WTC11 (cell line): Measurements from ENCODE around the gene CD180.

Source experiments
- ETV6 ChIP-seq: sonication (generic); formaldehyde crosslinking; IDR thresholded peaks from 2 replicates; pipeline ENCODE4 v1.8.1; 2022; ENCODE audit warnings: mild to moderate bottlenecking, missing genetic modification reagents
- NFYB ChIP-seq: sonication (generic); formaldehyde crosslinking; conservative IDR thresholded peaks from 2 replicates; pipeline ENCODE4 v1.8.0; 2022; ENCODE audit warnings: low read depth, missing genetic modification reagents
- NR1H2 ChIP-seq: sonication (generic); formaldehyde crosslinking; IDR thresholded peaks from 2 replicates; pipeline ENCODE4 v1.9.0; 2021; ENCODE audit warnings: mild to moderate bottlenecking, moderate library complexity, missing genetic modification reagents
- SP1 ChIP-seq: sonication (generic); formaldehyde crosslinking; conservative IDR thresholded peaks from 2 replicates; pipeline ENCODE4 v1.8.1; 2022; ENCODE audit warnings: missing genetic modification reagents
- ZNF121 ChIP-seq: sonication (generic); formaldehyde crosslinking; IDR thresholded peaks from 2 replicates; pipeline ENCODE4 v1.8.0; 2023; ENCODE audit warnings: missing genetic modification reagents
- ZNF232 ChIP-seq: sonication (generic); formaldehyde crosslinking; IDR thresholded peaks from 2 replicates; pipeline ENCODE4 v1.8.0; 2022; ENCODE audit warnings: mild to moderate bottlenecking, missing genetic modification reagents
- ZNF263 ChIP-seq: sonication (generic); formaldehyde crosslinking; IDR thresholded peaks from 2 replicates; pipeline ENCODE4 v1.8.1; 2022; ENCODE audit warnings: low read depth, mild to moderate bottlenecking, moderate library complexity, missing genetic modification reagents
- TF ChIP-seq, protein P1 (sequence below): sonication (generic); formaldehyde crosslinking; IDR thresholded peaks from 2 replicates; pipeline ENCODE4 v1.8.1; 2023; ENCODE audit warnings: mild to moderate bottlenecking, moderate library complexity, missing genetic modification reagents
- TF ChIP-seq, protein P2 (sequence below): sonication (generic); formaldehyde crosslinking; IDR thresholded peaks from 2 replicates; pipeline ENCODE4 v1.8.1; 2023; ENCODE audit warnings: mild to moderate bottlenecking, missing genetic modification reagents, moderate library complexity
- TF ChIP-seq, protein P3 (sequence below): fragments of 200-600 bp; IDR thresholded peaks from 2 replicates; pipeline ENCODE4 v1.8.0; 2022; ENCODE audit warnings: antibody characterized with exemption
- TF ChIP-seq, protein P4 (sequence below): sonication (generic); formaldehyde crosslinking; conservative IDR thresholded peaks from 2 replicates; pipeline ENCODE4 v1.8.1; 2022; ENCODE audit warnings: mild to moderate bottlenecking, missing genetic modification reagents
- TF ChIP-seq, protein P5 (sequence below): sonication (generic); formaldehyde crosslinking; IDR thresholded peaks from 2 replicates; pipeline ENCODE4 v1.8.0; 2023; ENCODE audit warnings: missing genetic modification reagents

DNA sequence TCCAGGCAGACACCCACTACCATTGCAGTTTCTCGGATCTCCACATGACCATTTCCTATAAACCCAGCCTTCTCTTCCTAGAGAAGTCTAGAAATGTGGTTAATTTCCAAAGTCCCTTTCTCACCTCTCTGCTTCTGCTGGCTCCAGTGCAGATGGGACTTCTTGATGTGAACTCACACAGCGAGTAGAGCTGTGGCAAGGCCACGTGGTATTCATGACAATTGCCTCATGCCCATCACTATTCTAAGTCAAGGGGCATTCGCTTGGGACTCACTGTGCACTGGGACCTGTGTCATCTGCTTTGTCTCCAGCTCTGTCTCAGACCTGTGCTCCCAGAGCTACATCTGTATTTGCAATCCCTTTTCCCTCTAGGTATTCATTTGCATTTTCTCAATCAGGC, 6.2 kb downstream of the CD180 start:
- TF ChIP-seq, protein P1, sequence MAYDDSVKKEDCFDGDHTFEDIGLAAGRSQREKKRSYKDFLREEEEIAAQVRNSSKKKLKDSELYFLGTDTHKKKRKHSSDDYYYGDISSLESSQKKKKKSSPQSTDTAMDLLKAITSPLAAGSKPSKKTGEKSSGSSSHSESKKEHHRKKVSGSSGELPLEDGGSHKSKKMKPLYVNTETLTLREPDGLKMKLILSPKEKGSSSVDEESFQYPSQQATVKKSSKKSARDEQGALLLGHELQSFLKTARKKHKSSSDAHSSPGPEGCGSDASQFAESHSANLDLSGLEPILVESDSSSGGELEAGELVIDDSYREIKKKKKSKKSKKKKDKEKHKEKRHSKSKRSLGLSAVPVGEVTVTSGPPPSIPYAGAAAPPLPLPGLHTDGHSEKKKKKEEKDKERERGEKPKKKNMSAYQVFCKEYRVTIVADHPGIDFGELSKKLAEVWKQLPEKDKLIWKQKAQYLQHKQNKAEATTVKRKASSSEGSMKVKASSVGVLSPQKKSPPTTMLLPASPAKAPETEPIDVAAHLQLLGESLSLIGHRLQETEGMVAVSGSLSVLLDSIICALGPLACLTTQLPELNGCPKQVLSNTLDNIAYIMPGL (CRISPR knock-in tag) = no peak
- TF ChIP-seq, protein P2, sequence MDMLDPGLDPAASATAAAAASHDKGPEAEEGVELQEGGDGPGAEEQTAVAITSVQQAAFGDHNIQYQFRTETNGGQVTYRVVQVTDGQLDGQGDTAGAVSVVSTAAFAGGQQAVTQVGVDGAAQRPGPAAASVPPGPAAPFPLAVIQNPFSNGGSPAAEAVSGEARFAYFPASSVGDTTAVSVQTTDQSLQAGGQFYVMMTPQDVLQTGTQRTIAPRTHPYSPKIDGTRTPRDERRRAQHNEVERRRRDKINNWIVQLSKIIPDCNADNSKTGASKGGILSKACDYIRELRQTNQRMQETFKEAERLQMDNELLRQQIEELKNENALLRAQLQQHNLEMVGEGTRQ (CRISPR knock-in tag) = no peak
- TF ChIP-seq ZNF263 (CRISPR knock-in tag) (no peak), SP1 (CRISPR knock-in tag) (no peak), NR1H2 (CRISPR knock-in tag) (no peak), NFYB (no peak), ZNF232 (CRISPR knock-in tag) (no peak), ETV6 (CRISPR knock-in tag) (no peak), ZNF121 (no peak)
- TF ChIP-seq, protein P3, sequence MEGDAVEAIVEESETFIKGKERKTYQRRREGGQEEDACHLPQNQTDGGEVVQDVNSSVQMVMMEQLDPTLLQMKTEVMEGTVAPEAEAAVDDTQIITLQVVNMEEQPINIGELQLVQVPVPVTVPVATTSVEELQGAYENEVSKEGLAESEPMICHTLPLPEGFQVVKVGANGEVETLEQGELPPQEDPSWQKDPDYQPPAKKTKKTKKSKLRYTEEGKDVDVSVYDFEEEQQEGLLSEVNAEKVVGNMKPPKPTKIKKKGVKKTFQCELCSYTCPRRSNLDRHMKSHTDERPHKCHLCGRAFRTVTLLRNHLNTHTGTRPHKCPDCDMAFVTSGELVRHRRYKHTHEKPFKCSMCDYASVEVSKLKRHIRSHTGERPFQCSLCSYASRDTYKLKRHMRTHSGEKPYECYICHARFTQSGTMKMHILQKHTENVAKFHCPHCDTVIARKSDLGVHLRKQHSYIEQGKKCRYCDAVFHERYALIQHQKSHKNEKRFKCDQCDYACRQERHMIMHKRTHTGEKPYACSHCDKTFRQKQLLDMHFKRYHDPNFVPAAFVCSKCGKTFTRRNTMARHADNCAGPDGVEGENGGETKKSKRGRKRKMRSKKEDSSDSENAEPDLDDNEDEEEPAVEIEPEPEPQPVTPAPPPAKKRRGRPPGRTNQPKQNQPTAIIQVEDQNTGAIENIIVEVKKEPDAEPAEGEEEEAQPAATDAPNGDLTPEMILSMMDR = no peak
- TF ChIP-seq, protein P4, sequence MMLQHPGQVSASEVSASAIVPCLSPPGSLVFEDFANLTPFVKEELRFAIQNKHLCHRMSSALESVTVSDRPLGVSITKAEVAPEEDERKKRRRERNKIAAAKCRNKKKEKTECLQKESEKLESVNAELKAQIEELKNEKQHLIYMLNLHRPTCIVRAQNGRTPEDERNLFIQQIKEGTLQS (CRISPR knock-in tag) = no peak
- TF ChIP-seq, protein P5, sequence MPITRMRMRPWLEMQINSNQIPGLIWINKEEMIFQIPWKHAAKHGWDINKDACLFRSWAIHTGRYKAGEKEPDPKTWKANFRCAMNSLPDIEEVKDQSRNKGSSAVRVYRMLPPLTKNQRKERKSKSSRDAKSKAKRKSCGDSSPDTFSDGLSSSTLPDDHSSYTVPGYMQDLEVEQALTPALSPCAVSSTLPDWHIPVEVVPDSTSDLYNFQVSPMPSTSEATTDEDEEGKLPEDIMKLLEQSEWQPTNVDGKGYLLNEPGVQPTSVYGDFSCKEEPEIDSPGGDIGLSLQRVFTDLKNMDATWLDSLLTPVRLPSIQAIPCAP (CRISPR knock-in tag) = no peak
